DMS53 treated with DMSO at 0.1 percent for 48 hours (cell line): ENCODE results near the gene CEMIP.
A peak's percentile ranks its signal among the peaks of the same experiment; 100 is the strongest.

ENCODE experiments used
- DNase-seq: peaks from one replicate; lab custom pipeline; 2025; ENCODE audit not compliant: unreplicated experiment; lab: John Stamatoyannopoulos, UW

The CEMIP gene

GRCh38 chr15:80971143-80971542, 192.0 kb downstream of the CEMIP start:
- no peak for DNase-seq

GRCh38 chr15:80972276-80972675, 193.1 kb downstream of the CEMIP start:
- no peak for DNase-seq

- DNase-seq, result no peak
Observed at GRCh38 chr15:80974914-80975313, 195.7 kb downstream of the CEMIP start.

- DNase-seq, result no peak
Observed at GRCh38 chr15:80976851-80977250, 197.7 kb downstream of the CEMIP start.

GRCh38 chr15:80977627-80978036, 198.5 kb downstream of the CEMIP start:
- DNase-seq, result peak; percentile 52

GRCh38 chr15:80978685-80979329, 199.6 kb downstream of the CEMIP start:
- DNase-seq, result peak; percentile 65

GRCh38 chr15:80979538-80980200, 200.5 kb downstream of the CEMIP start:
- no peak for DNase-seq

GRCh38 chr15:80982205-80982604, 203.0 kb downstream of the CEMIP start:
- no peak for DNase-seq

- no peak for DNase-seq
Observed at GRCh38 chr15:80982839-80983238, 203.7 kb downstream of the CEMIP start.

GRCh38 chr15:80984856-80985255, 205.7 kb downstream of the CEMIP start:
- DNase-seq, result no peak

GRCh38 chr15:80985981-80986380, 206.8 kb downstream of the CEMIP start:
- DNase-seq, result no peak

GRCh38 chr15:80986487-80986886, 207.3 kb downstream of the CEMIP start:
- no peak for DNase-seq

- DNase-seq, result no peak
Observed at GRCh38 chr15:80988148-80988796, 209.1 kb downstream of the CEMIP start.

- no peak for DNase-seq
Observed at GRCh38 chr15:80989081-80989517, 209.9 kb downstream of the CEMIP start.

GRCh38 chr15:80989518-80990478, 210.6 kb downstream of the CEMIP start, which contains the start of gene MESD:
MESD (minus strand) TSS chr15:80989819; CDS start chr15:80989791, 28 bp downstream.
- DNase-seq, result peak; percentile 83

- no peak for DNase-seq
Observed at GRCh38 chr15:80990955-80991354, 211.8 kb downstream of the CEMIP start.

- no peak for DNase-seq
Observed at GRCh38 chr15:80991421-80991820, 212.3 kb downstream of the CEMIP start.

GRCh38 chr15:80992006-80992405, 212.8 kb downstream of the CEMIP start:
- no peak for DNase-seq

- DNase-seq, result no peak
Observed at GRCh38 chr15:80992441-80992840, 213.3 kb downstream of the CEMIP start.

- DNase-seq, result no peak
Observed at GRCh38 chr15:80996247-80996646, 217.1 kb downstream of the CEMIP start.

GRCh38 chr15:80997692-80998091, 218.5 kb downstream of the CEMIP start:
- DNase-seq, result no peak
